ENCODE data around the gene LRIT2. TPM values are rescaled to one million over a fixed set of nuclear protein-coding genes. Genes with fewer than 3 reads are reported as not detected.

The LRIT2 gene
- total RNA-seq, 1 experiment from 2014 or later, result not detected

DNA sequence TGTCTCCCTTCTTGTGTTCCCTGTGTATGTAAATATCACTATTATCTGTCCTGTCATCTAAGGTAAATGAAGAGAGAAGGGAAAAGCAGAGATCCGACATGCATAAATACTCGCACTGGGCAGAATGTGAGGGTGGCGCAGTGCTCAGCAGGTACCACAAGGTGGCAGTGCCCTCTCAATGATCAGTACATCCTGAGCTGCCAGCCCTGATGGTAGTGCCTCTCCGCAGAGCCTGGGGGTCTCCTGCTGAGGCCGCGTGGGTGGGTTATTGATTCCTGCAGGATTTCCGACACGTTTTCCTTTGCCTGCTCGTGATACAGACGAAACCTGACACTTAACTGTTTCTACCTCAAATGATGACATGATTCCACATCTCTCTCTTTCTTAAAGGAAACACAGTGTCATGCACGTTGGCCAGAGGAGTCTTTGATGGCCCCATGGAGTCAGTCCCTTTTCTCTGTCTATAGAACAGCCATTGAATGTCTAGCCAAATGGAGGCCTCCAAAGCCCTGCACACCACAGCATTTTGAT, 39.3 kb upstream of the LRIT2 start:
- H3K36me3 ChIP-seq (ENCODE audit: insufficient read depth, low read length, poor library complexity, severe bottlenecking), result no peaks in the 10 kb centered on the region
- intact Hi-C loops (cut with micrococcal nuclease; ENCODE audit: unreplicated experiment), result loop anchor here (2.0 to 5.0 kb wide), 2 partner anchors 106 to 453 kb away; no protein-coding TSS in a partner anchor
- no peaks in the 10 kb centered on the region for H3K4me1 ChIP-seq (ENCODE audit: insufficient read depth, low read length, poor library complexity, severe bottlenecking)
- H3K27ac ChIP-seq (ENCODE audit: low read depth, low read length, poor library complexity, severe bottlenecking), result no peak overlapping the region
- peaks cover 8% of the 10 kb centered on the region for H3K27me3 ChIP-seq (replicated peaks; ENCODE audit: insufficient read depth, low read depth, low read length, poor library complexity)
- TF ChIP-seq EZH2 (IDR thresholded peaks at IDR 0.05; ENCODE audit: borderline replicate concordance, low read depth, low read length, poor library complexity, severe bottlenecking), result no peak
- TF ChIP-seq, protein P1, sequence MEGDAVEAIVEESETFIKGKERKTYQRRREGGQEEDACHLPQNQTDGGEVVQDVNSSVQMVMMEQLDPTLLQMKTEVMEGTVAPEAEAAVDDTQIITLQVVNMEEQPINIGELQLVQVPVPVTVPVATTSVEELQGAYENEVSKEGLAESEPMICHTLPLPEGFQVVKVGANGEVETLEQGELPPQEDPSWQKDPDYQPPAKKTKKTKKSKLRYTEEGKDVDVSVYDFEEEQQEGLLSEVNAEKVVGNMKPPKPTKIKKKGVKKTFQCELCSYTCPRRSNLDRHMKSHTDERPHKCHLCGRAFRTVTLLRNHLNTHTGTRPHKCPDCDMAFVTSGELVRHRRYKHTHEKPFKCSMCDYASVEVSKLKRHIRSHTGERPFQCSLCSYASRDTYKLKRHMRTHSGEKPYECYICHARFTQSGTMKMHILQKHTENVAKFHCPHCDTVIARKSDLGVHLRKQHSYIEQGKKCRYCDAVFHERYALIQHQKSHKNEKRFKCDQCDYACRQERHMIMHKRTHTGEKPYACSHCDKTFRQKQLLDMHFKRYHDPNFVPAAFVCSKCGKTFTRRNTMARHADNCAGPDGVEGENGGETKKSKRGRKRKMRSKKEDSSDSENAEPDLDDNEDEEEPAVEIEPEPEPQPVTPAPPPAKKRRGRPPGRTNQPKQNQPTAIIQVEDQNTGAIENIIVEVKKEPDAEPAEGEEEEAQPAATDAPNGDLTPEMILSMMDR (conservative IDR thresholded peaks at IDR 0.05; ENCODE audit: low read depth, low read length), result peak; percentile 95
- peak; percentile 83 for DNase-seq (ENCODE audit: low spot score)
- ChIA-PET CTCF (interaction anchor here (0.6 to 1.8 kb wide), 3 partner anchors 160 to 275 kb away, joined by 3 to 19 read pairs (median 4); no protein-coding TSS in a partner anchor), POLR2A (ENCODE audit: low non-redundant PET) (no interaction called here)
- no peaks in the 10 kb centered on the region for H3K9me3 ChIP-seq (ENCODE audit: low read depth, low read length, poor library complexity, severe bottlenecking)
- no peak overlapping the region for H3K4me3 ChIP-seq (ENCODE audit: low read depth, low read length, poor library complexity, severe bottlenecking)
- no TSS peak for BruUV-seq (replicated peaks)

DNA sequence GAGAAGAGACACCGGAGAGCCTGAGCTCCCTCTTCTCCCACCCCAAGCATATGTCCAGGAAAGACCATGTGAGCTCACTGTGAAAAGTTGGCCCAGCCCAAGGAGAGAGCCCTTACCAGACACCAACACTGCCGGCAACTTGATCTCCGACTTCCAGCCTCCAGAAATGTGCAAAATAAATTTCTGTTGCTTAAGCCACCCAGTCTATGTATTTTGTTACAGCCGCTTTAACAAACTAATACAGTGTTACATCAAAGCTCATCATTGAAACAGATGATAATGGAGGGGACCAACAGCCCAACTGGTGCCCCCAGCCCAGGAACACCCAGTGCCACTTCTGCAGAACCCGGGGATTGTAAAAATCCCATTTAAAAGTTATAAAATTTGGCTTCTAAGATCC, 38.4 kb upstream of the LRIT2 start:
- CTCF ChIA-PET, result interaction anchor here (0.7 to 1.8 kb wide), 2 partner anchors 274 to 276 kb away, joined by 3 to 19 read pairs; no protein-coding TSS in a partner anchor
- Histone ChIP-seq H3K4me1 (ENCODE audit: insufficient read depth, low read length, poor library complexity, severe bottlenecking) (no peaks in the 10 kb centered on the region), H3K27me3 (replicated peaks; ENCODE audit: insufficient read depth, low read depth, low read length, poor library complexity) (peaks cover 3% of the 10 kb centered on the region), H3K36me3 (ENCODE audit: insufficient read depth, low read length, poor library complexity, severe bottlenecking) (no peaks in the 10 kb centered on the region), H3K27ac (ENCODE audit: low read depth, low read length, poor library complexity, severe bottlenecking) (no peak overlapping the region), H3K9me3 (ENCODE audit: low read depth, low read length, poor library complexity, severe bottlenecking) (no peaks in the 10 kb centered on the region), H3K4me3 (ENCODE audit: low read depth, low read length, poor library complexity, severe bottlenecking) (no peak overlapping the region)
- POLR2A ChIA-PET (ENCODE audit: low non-redundant PET), result no interaction called here
- intact Hi-C loops (cut with micrococcal nuclease; ENCODE audit: unreplicated experiment), result loop anchor here (2.0 to 5.0 kb wide), 2 partner anchors 107 to 454 kb away; no protein-coding TSS in a partner anchor
- BruUV-seq (replicated peaks), result no TSS peak
- TF ChIP-seq EZH2 (IDR thresholded peaks at IDR 0.05; ENCODE audit: borderline replicate concordance, low read depth, low read length, poor library complexity, severe bottlenecking), result no peak
- TF ChIP-seq, protein P1 (conservative IDR thresholded peaks at IDR 0.05; ENCODE audit: low read depth, low read length), result no peak
- no peak for DNase-seq (ENCODE audit: low spot score)

DNA sequence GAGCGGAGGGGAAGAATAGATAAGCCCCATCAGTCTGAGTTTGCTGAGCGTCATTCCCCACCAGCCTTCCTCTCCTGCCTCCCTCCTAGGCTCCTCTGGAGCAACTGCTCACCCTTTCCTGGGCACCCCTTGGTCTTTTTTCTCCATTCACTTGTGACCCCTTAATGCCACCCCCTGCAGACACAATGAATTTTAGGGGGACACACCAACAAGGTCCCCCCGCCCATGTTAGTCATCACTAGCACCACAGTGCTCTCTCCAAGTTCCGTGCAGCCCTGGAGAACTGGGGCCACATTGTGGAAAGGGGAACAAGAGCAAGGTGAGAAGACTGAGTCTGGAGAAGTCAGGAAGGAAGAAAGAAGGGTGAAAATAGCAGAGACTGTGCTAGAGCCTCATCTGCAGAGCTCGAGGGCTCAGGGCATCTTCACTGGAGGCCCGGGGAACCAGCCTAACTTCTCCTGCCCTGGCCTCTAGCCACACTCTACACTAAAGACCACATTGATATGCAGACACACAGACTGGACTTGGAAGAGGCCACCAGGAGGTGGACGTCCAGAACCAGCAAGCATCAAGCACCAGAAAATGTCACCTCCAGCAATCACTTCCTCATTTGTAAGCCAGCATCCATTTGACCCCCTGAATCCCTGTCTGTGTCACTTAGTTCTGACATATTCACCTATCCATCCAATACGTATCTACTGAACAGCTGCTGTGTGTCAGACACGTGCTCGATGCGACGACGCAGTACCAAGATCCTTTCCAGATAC, 37.0 kb upstream of the LRIT2 start:
- Histone ChIP-seq H3K9me3 (ENCODE audit: low read depth, low read length, poor library complexity, severe bottlenecking) (no peaks in the 10 kb centered on the region), H3K27me3 (replicated peaks; ENCODE audit: insufficient read depth, low read depth, low read length, poor library complexity) (peaks cover 3% of the 10 kb centered on the region), H3K36me3 (ENCODE audit: insufficient read depth, low read length, poor library complexity, severe bottlenecking) (no peaks in the 10 kb centered on the region), H3K4me1 (ENCODE audit: insufficient read depth, low read length, poor library complexity, severe bottlenecking) (no peaks in the 10 kb centered on the region), H3K4me3 (ENCODE audit: low read depth, low read length, poor library complexity, severe bottlenecking) (no peak overlapping the region), H3K27ac (ENCODE audit: low read depth, low read length, poor library complexity, severe bottlenecking) (no peak overlapping the region)
- intact Hi-C loops (cut with micrococcal nuclease; ENCODE audit: unreplicated experiment), result loop anchor here (5.0 kb wide), 1 partner anchor 455 kb away; no protein-coding TSS in a partner anchor
- CTCF ChIA-PET, result no interaction called here
- POLR2A ChIA-PET (ENCODE audit: low non-redundant PET), result no interaction called here
- BruUV-seq (replicated peaks), result no TSS peak
- TF ChIP-seq, protein P1 (conservative IDR thresholded peaks at IDR 0.05; ENCODE audit: low read depth, low read length), result no peak
- TF ChIP-seq EZH2 (IDR thresholded peaks at IDR 0.05; ENCODE audit: borderline replicate concordance, low read depth, low read length, poor library complexity, severe bottlenecking), result no peak
- DNase-seq (ENCODE audit: low spot score), result no peak
